SK-N-MC (cell line): ENCODE measurements around the gene SERGEF.

Experiments used
- DNase-seq: peaks from one replicate; pipeline ENCODE4 v3.0.0-alpha.2; 2011; ENCODE audit warnings: low read depth, low spot score
- H3K27ac ChIP-seq: fragments of 200-600 bp; sonication (generic); 2 replicates; pipeline ENCODE4 v1.5.1; 2016; ENCODE audit warnings: mixed run types
- H3K36me3 ChIP-seq: fragments of 200-600 bp; sonication (generic); 2 replicates; pipeline ENCODE4 v1.6.1; 2017; ENCODE audit warnings: antibody characterized with exemption, low read length, mixed read lengths; ENCODE audit not compliant: insufficient read depth
- H3K4me3 ChIP-seq: fragments of 200-600 bp; sonication (generic); 2 replicates; pipeline ENCODE4 v1.5.1; 2016
- H3K9ac ChIP-seq: fragments of 200-600 bp; sonication (generic); 2 replicates; pipeline ENCODE4 v1.8.0; 2017; ENCODE audit warnings: mixed run types, mixed read lengths; ENCODE audit not compliant: insufficient read length
- H3K9me3 ChIP-seq: fragments of 200-600 bp; sonication (generic); 2 replicates; pipeline ENCODE4 v1.6.1; 2017; ENCODE audit warnings: low read depth, mild to moderate bottlenecking, antibody characterized with exemption, low read length, moderate library complexity, mixed read lengths
- EZH2 ChIP-seq: fragments of 200-600 bp; sonication (generic); IDR thresholded peaks from one replicate; pipeline ENCODE4 v1.6.1; 2017; ENCODE audit warnings: antibody characterized with exemption
- FOXP2 ChIP-seq: optimal IDR thresholded peaks from 2 replicates; pipeline ENCODE3; 2011; ENCODE audit warnings: mild to moderate bottlenecking, moderate library complexity; ENCODE audit not compliant: insufficient read depth; ENCODE audit errors: extremely low read length, control extremely low read depth
- POLR2AphosphoS5 ChIP-seq: IDR thresholded peaks from 2 replicates; pipeline ENCODE4 v1.6.1; 2012; ENCODE audit warnings: mild to moderate bottlenecking, low read depth, low read length, borderline replicate concordance

The SERGEF gene

DNA sequence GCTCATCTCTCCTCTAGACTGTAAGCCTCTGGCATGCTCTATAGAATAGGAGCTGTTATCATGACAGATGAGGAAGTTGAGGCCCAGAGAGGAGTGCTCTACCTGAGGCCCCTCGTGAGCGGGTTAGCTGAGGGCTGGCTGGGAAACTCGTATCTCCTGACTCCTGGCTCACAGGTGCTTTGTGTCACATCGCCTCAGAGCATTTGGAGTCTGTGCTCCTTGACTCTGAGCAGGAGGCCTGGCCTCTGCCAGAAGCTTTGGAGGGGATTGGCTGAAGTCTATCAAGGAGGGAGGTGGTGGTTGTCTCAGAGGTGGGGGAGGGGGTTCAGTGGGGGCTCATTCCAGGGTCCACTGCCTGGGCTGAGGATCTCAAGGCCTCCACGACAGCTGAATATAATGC, 270.8 kb downstream of the SERGEF start:
- Histone ChIP-seq H3K9me3 (no peaks in the 10 kb centered on the region), H3K4me3 (no peak overlapping the region), H3K36me3 (no peaks in the 10 kb centered on the region), H3K27ac (no peak overlapping the region), H3K9ac (no peak overlapping the region)
- no peak for DNase-seq
- TF ChIP-seq EZH2 (no peak), POLR2AphosphoS5 (no peak), FOXP2 (no peak)

DNA sequence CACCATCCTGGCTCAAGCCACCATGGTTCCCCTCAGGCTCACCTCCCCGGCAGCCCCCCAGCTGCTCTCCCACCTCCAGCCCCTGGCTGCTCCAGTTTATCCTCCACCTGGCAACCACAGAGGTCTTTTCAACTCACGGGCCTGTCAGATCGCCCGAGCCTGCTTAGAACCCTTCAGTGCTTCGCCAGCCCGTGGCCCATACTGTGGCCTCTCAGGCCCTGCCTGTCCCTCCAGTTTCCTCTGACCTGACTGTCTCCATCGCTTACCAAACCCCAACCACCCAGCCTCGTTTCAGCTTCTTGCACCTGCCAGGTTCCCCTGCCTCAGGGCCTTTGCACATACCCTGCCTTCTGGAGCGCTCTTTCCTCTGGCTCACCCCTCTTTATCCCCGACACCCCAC, 271.4 kb downstream of the SERGEF start:
- Histone ChIP-seq H3K36me3 (no peaks in the 10 kb centered on the region), H3K27ac (no peak overlapping the region), H3K9ac (no peak overlapping the region), H3K9me3 (no peaks in the 10 kb centered on the region), H3K4me3 (no peak overlapping the region)
- TF ChIP-seq EZH2 (no peak), POLR2AphosphoS5 (no peak), FOXP2 (no peak)
- no peak for DNase-seq

DNA sequence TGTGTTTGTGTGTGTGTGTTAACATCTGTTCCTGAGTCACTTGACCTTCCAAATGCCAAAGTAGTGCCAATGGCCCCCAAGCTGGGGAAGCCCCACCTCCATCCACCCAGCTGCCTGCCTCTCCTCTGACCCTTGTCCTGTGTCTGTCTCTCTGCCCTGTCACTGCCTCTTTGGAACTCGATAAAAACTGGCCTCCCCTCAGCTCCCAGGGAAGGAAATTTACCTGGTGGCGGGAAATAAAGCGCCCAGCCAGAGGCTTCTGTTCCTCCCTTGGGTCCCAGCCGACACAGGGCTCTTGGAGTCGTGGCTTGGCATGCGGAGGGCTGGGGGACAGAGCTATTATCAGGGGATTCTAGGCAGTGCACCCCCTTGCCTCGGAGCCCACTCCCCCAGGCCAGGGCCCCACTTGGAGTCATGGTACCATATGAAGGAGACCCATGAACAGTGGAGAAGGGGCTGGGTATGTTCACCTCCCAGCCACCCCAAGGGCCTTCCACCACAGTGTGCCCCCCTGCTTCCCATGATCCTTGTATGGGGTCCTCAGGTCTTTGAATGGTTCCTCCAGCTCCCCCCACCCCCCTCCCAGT, 272.1 kb downstream of the SERGEF start:
- TF ChIP-seq EZH2: no peak
- TF ChIP-seq POLR2AphosphoS5: no peak
- TF ChIP-seq FOXP2: no peak
- H3K27ac ChIP-seq: no peak overlapping the region
- no peak overlapping the region for H3K9ac ChIP-seq
- no peaks in the 10 kb centered on the region for H3K9me3 ChIP-seq
- no peaks in the 10 kb centered on the region for H3K36me3 ChIP-seq
- H3K4me3 ChIP-seq: no peak overlapping the region
- DNase-seq: no peak

DNA sequence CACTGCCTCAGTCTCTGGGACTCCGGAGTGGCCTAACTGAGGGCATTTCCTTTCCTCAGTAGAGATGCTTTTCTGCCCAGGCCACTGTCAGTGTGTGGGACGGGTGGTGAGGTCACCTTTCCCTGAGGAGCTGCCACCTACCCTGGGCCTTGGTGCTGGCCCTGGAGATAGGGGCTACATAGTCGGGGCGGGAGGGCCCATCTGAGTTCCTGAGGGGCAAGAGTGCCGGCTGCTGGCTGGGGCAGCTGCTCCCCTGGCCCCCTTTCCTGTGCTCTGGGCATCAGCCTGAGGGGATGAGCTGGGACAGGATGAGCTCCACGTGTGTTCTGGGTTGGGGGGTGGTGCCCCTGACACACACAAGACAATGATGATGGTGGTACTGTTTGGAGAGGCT, 272.9 kb downstream of the SERGEF start:
- TF ChIP-seq FOXP2 (no peak), POLR2AphosphoS5 (no peak), EZH2 (no peak)
- no peak overlapping the region for H3K9ac ChIP-seq
- H3K4me3 ChIP-seq: no peak overlapping the region
- no peak overlapping the region for H3K27ac ChIP-seq
- H3K36me3 ChIP-seq: no peaks in the 10 kb centered on the region
- no peaks in the 10 kb centered on the region for H3K9me3 ChIP-seq
- DNase-seq: no peak

DNA sequence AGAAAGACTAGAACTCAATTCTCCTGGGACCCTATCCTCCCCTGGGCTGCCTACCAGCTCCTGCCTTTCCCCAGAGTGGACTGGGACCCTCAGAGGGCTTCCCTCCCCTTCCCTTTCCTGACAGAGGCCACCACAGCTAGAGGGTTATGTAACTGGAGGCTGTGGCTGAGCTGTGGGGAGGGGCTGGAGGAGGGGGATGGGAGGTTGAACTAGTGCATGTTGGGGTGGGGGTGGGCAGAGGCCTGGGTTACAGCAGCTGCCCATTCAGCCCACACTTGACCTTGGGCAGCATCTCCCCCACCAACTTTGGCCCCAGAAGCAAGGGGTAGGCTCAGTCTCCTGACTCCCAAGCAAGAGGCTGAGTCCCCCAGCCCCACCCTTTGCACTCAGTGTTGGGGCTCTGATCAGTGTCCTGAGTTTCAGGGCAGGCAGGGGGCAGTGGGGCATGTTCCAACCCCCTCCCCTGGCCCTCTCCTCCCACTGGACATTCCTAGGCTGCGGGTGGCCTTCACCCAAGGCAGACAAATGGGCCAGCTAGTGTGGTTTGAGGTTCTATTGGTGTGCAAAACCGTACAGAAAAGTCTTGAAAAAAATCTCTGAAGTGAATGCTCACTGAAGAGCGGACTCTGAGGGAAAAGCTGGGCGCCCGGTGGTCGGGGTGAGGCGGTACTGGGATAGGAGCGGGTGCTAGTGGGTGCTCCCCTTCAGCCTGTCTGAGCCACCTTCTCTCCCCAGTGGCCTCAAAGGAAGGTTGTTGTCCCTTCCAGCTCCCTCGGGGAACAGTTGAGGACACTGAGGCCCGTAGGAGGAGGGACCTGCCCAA, 274.5 kb downstream of the SERGEF start:
- Histone ChIP-seq H3K4me3 (no peak overlapping the region), H3K27ac (no peak overlapping the region), H3K9ac (no peak overlapping the region), H3K36me3 (no peaks in the 10 kb centered on the region), H3K9me3 (no peaks in the 10 kb centered on the region)
- DNase-seq: no peak
- no peak for TF ChIP-seq POLR2AphosphoS5
- TF ChIP-seq FOXP2: no peak
- no peak for TF ChIP-seq EZH2
